HUES64 (cell line): ENCODE measurements around the gene SRA1.

Source experiments
- H3K27ac ChIP-seq: 2 replicates; pipeline ENCODE4 v1.7.0; 2013; ENCODE audit warnings: low read depth, low read length, inconsistent platforms
- H3K27me3 ChIP-seq: 2 replicates; pipeline ENCODE4 v1.6.1; 2013; ENCODE audit warnings: mild to moderate bottlenecking, low read length; ENCODE audit not compliant: insufficient read depth
- H3K36me3 ChIP-seq: 2 replicates; pipeline ENCODE4 v1.6.1; 2013; ENCODE audit warnings: mild to moderate bottlenecking, low read length; ENCODE audit not compliant: insufficient read depth
- H3K4me1 ChIP-seq: 2 replicates; pipeline ENCODE4 v1.6.1; 2013; ENCODE audit warnings: mild to moderate bottlenecking, low read length, moderate library complexity; ENCODE audit not compliant: insufficient read depth
- H3K4me3 ChIP-seq: 2 replicates; pipeline ENCODE4 v1.5.1; 2013; ENCODE audit warnings: mild to moderate bottlenecking, low read length, moderate library complexity
- H3K9ac ChIP-seq: 2 replicates; pipeline ENCODE4 v1.6.1; 2013; ENCODE audit warnings: mild to moderate bottlenecking, low read depth, low read length
- H3K9me3 ChIP-seq: 2 replicates; pipeline ENCODE4 v1.6.1; 2013; ENCODE audit warnings: low read depth, low read length; ENCODE audit not compliant: insufficient read depth
- WGBS: fragments of 150-250, 120-280 bp; methylation state at CpG from one replicate; pipeline ENCODE4 v1.1.7; 2013; ENCODE audit warnings: missing lambda C conversion rate; 5-methylcytosine and 5-hydroxymethylcytosine counted together

The SRA1 gene

DNA sequence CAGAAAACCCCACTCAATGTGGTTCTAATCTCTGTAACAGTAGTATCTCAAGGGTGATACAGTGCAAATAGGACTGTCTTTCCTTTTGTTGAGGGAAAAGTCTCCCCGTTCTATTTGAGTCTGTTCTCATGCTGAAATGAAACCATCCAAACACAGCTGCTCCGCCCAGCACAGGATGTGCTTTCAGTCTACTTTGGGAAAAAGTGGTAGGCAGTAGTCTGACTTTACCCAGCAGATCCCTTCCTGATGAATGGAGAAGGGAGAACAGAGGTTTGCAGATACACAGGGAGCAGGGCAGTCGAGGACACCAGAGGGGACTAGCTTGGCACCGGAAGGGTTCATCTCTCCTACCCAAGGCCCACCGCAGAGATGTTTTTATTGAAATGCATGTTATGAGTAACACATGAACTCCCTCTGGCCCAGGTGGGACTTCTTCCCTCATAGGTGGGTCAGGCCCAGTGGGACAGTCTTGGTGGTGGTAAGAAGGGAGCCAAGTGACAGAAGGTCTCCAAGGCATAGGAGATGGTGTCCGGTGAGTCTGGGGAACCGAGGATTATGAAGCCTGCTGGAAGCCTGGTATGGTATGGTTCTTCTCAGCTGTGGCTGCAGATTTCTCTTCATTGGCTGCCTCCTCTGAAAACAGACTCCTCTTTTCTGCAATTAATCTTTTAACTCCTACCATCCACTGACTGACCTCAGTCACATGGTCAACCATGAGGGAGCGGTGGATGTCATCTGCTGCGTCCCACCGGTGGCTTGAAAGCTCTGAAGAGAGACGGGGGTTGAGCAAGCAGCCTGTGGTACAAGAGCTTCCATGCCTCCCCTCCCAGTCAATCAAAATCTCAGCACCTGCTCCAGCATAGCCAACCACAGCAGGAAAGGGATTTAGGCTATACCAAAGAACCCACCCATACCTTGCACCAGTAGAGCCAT, 6.9 kb downstream of the SRA1 start:
- no peaks in the 10 kb centered on the region for H3K9me3 ChIP-seq
- H3K27me3 ChIP-seq, result no peaks in the 10 kb centered on the region
- H3K27ac ChIP-seq, result no peak overlapping the region
- H3K4me3 ChIP-seq, result no peak overlapping the region
- WGBS, result 96% methylated on average over 11 of the region's 11 CpGs
- peaks cover 9% of the 10 kb centered on the region for H3K4me1 ChIP-seq
- H3K36me3 ChIP-seq, result peaks cover 56% of the 10 kb centered on the region
- no peak overlapping the region for H3K9ac ChIP-seq

DNA sequence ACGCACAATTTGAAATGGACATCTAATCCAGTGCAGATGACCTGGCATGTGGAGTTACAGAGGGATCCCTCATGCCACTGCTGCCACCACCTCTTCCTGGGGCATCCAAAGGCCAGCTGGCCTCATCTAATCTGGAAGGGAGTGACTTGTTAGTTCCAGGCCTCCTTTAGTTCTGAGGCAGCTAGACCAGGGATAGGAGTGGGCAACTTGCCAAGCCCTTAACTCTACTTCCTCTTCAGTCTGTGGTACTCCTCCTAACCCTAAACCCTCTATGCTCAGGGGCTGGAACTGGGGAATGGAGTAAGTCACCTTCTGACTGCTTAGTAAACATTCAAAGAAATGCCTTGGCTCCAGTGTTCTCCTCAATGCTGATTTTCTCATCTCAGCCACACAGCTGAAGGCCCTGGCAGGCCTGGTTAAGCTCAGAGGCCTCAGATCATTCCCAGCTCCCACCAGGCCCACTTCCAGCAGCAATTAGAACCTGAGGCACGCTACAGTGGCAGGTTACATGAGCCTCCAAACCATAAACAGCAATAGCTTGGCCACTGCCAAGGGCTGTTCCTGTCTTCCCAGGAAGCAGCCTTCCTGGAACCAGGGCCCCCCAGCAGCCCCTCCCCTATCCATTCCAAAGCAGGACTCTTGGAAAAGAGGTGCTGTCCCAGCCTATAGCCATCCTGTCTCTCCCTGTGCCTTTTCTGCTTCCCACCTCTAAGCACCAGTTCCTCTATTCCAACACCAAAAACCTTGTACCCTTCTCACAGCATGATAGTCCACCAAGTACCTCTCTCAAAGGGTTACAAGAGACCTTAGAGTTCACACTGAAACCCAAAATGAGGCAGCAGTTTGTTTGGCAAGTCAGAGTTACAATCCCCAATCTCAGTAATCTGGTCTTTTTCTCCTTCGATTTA, 7.8 kb downstream of the SRA1 start:
- over 99% methylated on average over 3 of the region's 3 CpGs for WGBS
- Histone ChIP-seq H3K27ac (no peak overlapping the region), H3K36me3 (peaks cover 59% of the 10 kb centered on the region), H3K27me3 (no peaks in the 10 kb centered on the region), H3K4me3 (no peak overlapping the region), H3K4me1 (peaks cover 9% of the 10 kb centered on the region), H3K9ac (no peak overlapping the region), H3K9me3 (no peaks in the 10 kb centered on the region)

DNA sequence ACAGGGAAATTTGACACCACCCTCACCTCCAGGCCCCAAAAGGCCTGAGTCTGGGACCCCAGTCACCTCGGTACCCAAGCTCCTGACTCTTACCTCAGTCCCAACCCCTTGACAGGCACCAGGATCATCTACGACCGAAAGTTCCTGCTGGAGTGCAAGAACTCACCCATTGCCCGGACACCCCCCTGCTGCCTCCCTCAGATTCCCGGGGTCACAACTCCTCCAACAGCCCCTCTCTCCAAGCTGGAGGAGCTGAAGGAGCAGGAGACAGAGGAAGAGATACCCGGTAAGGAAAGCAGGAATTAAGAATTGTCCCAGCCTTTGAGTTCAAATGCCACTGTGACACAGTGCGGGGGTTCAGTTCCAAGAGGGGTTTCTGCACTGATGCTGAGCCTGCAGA, 8.5 kb downstream of the SRA1 start:
- WGBS, result 91% methylated on average over 7 of the region's 7 CpGs
- Histone ChIP-seq H3K9me3 (no peaks in the 10 kb centered on the region), H3K27ac (peak overlapping the region; percentile 88; the same call in 1 of the 2 replicates), H3K27me3 (no peaks in the 10 kb centered on the region), H3K4me3 (peak overlapping the region; percentile 56; the same call in 1 of the 2 replicates), H3K4me1 (peaks cover 9% of the 10 kb centered on the region), H3K9ac (peak overlapping the region; percentile 72; the same call in 1 of the 2 replicates), H3K36me3 (peaks cover 60% of the 10 kb centered on the region)

DNA sequence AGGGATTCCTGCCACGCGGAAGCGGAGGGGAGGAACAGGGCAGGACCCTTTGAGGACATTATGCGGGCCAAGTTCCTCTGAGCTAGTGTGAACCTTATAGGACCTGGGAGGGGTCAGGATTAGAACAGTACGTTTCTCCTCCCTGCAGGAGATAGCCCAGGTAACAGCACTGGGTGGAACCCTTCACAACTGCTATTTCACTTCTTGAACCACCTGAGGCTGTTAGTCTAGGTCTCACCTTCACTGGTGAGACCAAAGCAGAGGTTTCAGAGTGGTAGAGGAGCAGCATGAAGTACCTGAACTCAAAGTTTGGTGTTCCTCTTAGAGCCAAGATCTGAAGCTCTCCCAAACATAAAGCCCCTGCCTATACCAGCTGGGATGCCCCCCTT, 9.0 kb downstream of the SRA1 start:
- Histone ChIP-seq H3K9ac (peak overlapping the region; percentile 72), H3K4me1 (peaks cover 9% of the 10 kb centered on the region), H3K36me3 (peaks cover 58% of the 10 kb centered on the region), H3K9me3 (no peaks in the 10 kb centered on the region), H3K27ac (peak overlapping the region; percentile 88), H3K27me3 (no peaks in the 10 kb centered on the region), H3K4me3 (peak overlapping the region; percentile 56)
- WGBS, result 13% methylated on average over 5 of the region's 5 CpGs

DNA sequence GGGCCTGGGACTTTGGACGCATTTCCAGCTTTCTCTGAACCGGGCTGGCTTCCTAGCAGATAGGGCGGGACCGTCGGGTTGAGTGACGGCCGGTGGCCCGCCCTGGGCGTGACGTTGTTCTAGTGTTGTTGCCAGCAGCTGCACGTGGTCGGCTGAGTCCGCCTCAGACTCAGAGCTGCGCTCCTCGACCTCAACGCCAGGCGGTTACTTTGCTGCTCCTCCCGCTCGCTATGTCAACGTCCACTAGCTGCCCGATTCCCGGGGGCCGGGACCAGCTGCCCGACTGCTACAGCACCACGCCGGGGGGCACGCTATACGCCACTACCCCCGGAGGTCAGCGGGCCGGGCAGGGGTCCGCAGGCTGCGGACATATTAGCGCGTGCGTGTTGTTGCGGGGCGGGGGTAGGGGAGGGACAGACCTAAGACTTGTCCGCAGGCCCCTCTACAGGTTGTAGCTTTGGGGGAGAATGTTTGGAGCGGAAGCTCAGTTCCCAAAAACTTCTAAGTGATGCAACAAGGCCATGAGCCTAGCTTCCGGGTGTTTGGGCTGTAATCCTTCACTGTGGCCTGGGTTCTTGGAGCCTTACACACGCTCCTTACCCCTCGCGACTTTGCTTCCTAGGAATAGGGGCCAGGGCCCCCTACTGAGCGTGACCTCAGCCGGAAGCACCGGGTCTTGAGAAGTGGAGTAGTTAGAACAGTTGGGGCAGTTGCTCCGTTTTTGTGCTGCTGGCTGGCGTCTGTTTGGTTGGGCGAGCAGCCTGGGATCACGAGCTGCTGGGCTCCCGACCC, 9.6 kb downstream of the SRA1 start, which contains the start of gene EIF4EBP3:
Gene EIF4EBP3, plus strand, starts transcription at position 155 of the 792 bp plus-strand sequence. Its CDS starts 76 bp downstream, at position 231.
- Histone ChIP-seq H3K9me3 (no peaks in the 10 kb centered on the region), H3K27me3 (no peaks in the 10 kb centered on the region), H3K9ac (peak within 1 kb of the TSS; percentile 72), H3K4me1 (peaks cover 9% of the 10 kb centered on the region), H3K36me3 (peaks cover 56% of the 10 kb centered on the region), H3K4me3 (peak within 1 kb of the TSS; percentile 56), H3K27ac (peak within 1 kb of the TSS; percentile 88)
- WGBS, result 2% methylated on average over 52 of the region's 52 CpGs

DNA sequence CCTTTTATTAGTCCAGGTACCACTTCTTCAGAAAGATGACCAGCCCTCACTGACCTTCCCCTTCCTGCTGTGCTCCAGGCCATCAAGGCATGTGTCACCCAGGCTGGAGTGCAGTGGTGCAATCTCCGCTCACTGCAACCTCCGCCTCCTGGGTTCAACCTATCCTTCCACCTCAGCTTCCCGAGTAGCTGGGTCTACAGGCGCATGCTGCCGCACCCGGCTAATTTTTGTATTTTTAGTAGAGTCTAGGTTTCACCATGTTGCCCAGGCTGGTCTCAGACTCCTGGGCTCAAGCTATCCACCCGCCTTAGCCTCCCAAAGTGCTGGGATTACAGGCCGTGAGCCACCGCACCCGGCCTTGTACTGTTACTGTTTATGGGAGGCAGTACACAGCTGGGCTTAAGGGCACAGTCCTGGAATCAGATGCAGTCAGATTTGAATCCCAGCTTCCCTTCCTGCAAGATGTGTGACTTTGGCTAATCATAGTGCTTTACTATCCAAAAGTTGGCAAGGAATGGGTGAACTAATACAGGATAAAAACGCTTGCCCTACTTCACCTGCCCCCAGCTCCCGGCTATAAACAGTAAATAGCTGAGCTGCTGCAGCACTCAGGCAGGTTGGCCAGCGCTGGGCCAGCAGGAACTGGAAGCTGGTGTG, 10.3 kb downstream of the SRA1 start:
- no peaks in the 10 kb centered on the region for H3K27me3 ChIP-seq
- peaks cover 55% of the 10 kb centered on the region for H3K36me3 ChIP-seq
- 69% methylated on average over 13 of the region's 13 CpGs for WGBS
- 0 out of 2 replicates have a peak overlapping the region, but pooled peaks have one; percentile 3 for H3K9ac ChIP-seq
- H3K4me3 ChIP-seq, result peak overlapping the region; percentile 56
- no peaks in the 10 kb centered on the region for H3K9me3 ChIP-seq
- H3K4me1 ChIP-seq, result peaks cover 9% of the 10 kb centered on the region
- peak overlapping the region; percentile 88; the same call in 1 of the 2 replicates for H3K27ac ChIP-seq

DNA sequence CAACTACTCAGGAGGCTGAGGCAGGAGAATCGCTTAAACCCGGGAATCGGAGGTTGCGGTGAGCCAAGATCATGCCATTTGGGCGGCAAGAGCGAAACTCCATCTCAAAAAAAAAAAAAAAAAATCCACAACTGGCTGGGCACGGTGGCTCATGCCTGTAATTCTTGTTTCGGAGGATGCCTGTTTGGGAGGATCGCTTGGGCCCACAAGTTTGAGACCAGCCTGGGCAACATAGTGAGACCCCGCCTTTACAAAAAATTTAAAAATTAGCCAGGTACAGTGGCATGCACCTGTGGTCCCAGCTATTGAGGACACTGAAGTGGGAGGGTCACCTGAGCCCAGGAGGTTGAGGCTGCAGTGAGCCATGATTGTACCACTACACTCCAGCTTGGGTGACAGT, 11.7 kb downstream of the SRA1 start:
- H3K9me3 ChIP-seq, result no peaks in the 10 kb centered on the region
- H3K4me3 ChIP-seq, result no peak overlapping the region
- H3K36me3 ChIP-seq, result peaks cover 55% of the 10 kb centered on the region
- no peaks in the 10 kb centered on the region for H3K27me3 ChIP-seq
- H3K27ac ChIP-seq, result no peak overlapping the region
- peaks cover 9% of the 10 kb centered on the region for H3K4me1 ChIP-seq
- no peak overlapping the region for H3K9ac ChIP-seq
- 95% methylated on average over 10 of the region's 10 CpGs for WGBS

DNA sequence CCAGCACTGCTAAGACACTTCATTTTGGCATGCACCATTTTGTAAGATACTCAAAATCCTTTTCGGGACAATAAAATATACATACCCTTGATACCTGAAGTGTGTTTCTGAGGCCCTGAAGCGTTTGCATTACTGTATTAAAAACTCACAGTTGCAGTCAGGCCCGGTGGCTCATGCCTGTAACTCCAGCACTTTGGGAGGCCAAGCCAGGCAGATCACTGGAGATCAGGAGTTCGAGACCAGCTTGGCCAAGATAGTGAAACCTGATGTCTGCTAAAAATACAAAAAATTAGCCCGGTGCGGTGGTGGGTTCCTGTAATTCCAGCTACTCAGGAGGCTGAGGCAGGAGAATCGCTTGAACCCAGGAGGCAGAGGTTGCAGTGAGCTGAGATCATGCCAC, 12.3 kb downstream of the SRA1 start:
- peaks cover 9% of the 10 kb centered on the region for H3K4me1 ChIP-seq
- no peak overlapping the region for H3K4me3 ChIP-seq
- H3K9ac ChIP-seq, result no peak overlapping the region
- no peak overlapping the region for H3K27ac ChIP-seq
- H3K27me3 ChIP-seq, result no peaks in the 10 kb centered on the region
- peaks cover 55% of the 10 kb centered on the region for H3K36me3 ChIP-seq
- 95% methylated on average over 7 of the region's 7 CpGs for WGBS
- no peaks in the 10 kb centered on the region for H3K9me3 ChIP-seq

DNA sequence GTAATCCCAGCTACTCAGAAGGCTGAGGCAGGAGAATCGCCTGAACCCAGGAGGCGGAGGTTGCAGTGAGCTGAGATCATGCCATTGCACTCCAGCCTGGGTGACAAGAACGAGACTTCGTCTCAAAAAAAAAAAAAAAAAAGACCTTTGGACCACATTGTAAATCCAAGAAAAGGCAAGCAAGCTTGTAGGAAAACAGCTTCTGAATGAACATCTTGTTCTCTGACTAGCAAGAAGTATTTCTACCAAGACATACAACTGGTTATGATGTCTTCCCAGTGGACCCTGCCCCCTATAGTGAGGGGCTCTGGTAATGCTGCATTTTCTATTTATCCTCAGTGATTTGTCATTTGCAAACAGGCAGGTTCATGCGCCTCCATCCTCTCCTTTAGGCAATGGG, 14.3 kb downstream of the SRA1 start:
- WGBS, result 94% methylated on average over 5 of the region's 5 CpGs
- Histone ChIP-seq H3K36me3 (peaks cover 64% of the 10 kb centered on the region), H3K27me3 (no peaks in the 10 kb centered on the region), H3K4me3 (no peak overlapping the region), H3K4me1 (no peaks in the 10 kb centered on the region; the same call in 1 of the 2 replicates), H3K9me3 (no peaks in the 10 kb centered on the region), H3K27ac (no peak overlapping the region), H3K9ac (no peak overlapping the region)

DNA sequence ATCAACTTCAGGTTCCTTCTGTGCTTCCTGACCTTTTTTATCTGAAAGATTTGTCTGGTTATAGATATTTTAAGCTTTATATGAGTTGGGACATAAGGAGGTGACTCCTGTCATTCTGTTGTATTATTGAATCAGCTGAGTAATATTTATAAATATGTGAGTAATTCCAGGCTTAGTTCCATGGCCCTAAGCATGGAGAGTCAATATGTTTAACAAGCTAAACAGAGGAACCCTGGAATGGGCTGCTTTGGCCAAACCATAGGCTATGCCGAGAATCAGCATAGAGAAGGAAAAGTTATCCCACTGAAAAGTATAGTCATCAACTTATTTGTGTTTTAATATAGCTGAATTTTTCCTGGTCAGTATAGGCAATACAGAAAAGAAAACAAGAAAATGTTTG, 17.0 kb downstream of the SRA1 start:
- no peak overlapping the region for H3K27ac ChIP-seq
- H3K36me3 ChIP-seq, result peaks cover 90% of the 10 kb centered on the region
- no peaks in the 10 kb centered on the region for H3K27me3 ChIP-seq
- 86% methylated on average over 1 of the region's 1 CpG for WGBS
- no peak overlapping the region for H3K4me3 ChIP-seq
- no peaks in the 10 kb centered on the region for H3K9me3 ChIP-seq
- H3K9ac ChIP-seq, result no peak overlapping the region
- H3K4me1 ChIP-seq, result no peaks in the 10 kb centered on the region
